Naive thymus-derived CD4-positive, alpha-beta T cell (primary cell): ENCODE measurements around the gene THRA. TPM values are rescaled to one million over a fixed set of nuclear protein-coding genes. Genes with fewer than 3 reads are reported as not detected.

Experiments used
- ATAC-seq: fragments of 150-1000 bp; cut with Tn5 transposase; 2 replicates; pipeline ENCODE4 v1.10.0; 2021; ENCODE audit warnings: mild to moderate bottlenecking, moderate library complexity
- CTCF ChIA-PET: fragments of 350-600 bp; sonication (Branson Sonifier 250); formaldehyde crosslinking; loops from one replicate; lab custom pipeline; 2021; ENCODE audit warnings: antibody characterized with exemption; lab: Charles Lee
- POLR2A ChIA-PET: fragments of 350-600 bp; sonication (Branson Sonifier 250); formaldehyde crosslinking; loops from one replicate; lab custom pipeline; 2021; ENCODE audit warnings: antibody characterized with exemption, inconsistent platforms; lab: Charles Lee
- DNase-seq, 9 donors: peaks; one replicate each; pipeline versions ENCODE4 v3.0.0 to v3.0.0-alpha.2; 2020 to 2022; ENCODE audit warnings: mixed read lengths in 1 of 9
- H3K27ac ChIP-seq: one replicate; pipeline ENCODE4 v1.7.0; 2013; ENCODE audit warnings: mild to moderate bottlenecking, low read depth, low read length, moderate library complexity
- H3K27me3 ChIP-seq, 2 donors: one replicate each; pipeline ENCODE4 v1.7.0; 2013; ENCODE audit warnings: low read length in 2 of 2, mild to moderate bottlenecking in 2 of 2, moderate library complexity in 2 of 2; ENCODE audit not compliant: control insufficient read depth in 2 of 2, insufficient read depth in 2 of 2
- H3K36me3 ChIP-seq, 3 experiments: 1 replicate in 2 of 3; 2 replicates in 1 of 3; pipeline ENCODE4 v1.7.0; 2013; ENCODE audit warnings: low read length in 3 of 3, mild to moderate bottlenecking in 3 of 3, moderate library complexity in 1 of 3; ENCODE audit not compliant: insufficient read depth in 3 of 3, control insufficient read depth in 2 of 3
- H3K4me1 ChIP-seq, 2 donors: one replicate each; pipeline ENCODE4 v1.7.0; 2013; ENCODE audit warnings: low read length in 2 of 2, mild to moderate bottlenecking in 2 of 2, moderate library complexity in 1 of 2; ENCODE audit not compliant: control insufficient read depth in 2 of 2, insufficient read depth in 2 of 2
- H3K4me3 ChIP-seq: 2 replicates; pipeline ENCODE4 v1.7.0; 2013; ENCODE audit warnings: mild to moderate bottlenecking, low read length
- H3K9me3 ChIP-seq, 3 experiments: 1 replicate in 2 of 3; 2 replicates in 1 of 3; pipeline ENCODE4 v1.7.0; 2013; ENCODE audit warnings: low read length in 3 of 3; ENCODE audit not compliant: control insufficient read depth in 2 of 3
- H3K27ac Mint-ChIP-seq, 9 donors: one replicate each; pipeline ENCODE4 v1.8.0; 2020 to 2022; ENCODE audit warnings: mixed read lengths in 9 of 9, mild to moderate bottlenecking in 8 of 9, moderate library complexity in 5 of 9, inconsistent platforms in 2 of 9
- H3K27me3 Mint-ChIP-seq, 5 donors: one replicate each; pipeline ENCODE4 v1.8.0; 2021 to 2022; ENCODE audit warnings: mixed read lengths in 5 of 5, mild to moderate bottlenecking in 1 of 5
- H3K36me3 Mint-ChIP-seq, 5 donors: one replicate each; pipeline ENCODE4 v1.8.0; 2020 to 2022; ENCODE audit warnings: mixed read lengths in 5 of 5, mild to moderate bottlenecking in 3 of 5, inconsistent platforms in 1 of 5
- H3K4me1 Mint-ChIP-seq, 7 donors: one replicate each; pipeline ENCODE4 v1.8.0; 2020 to 2022; ENCODE audit warnings: mixed read lengths in 7 of 7, mild to moderate bottlenecking in 3 of 7, inconsistent platforms in 1 of 7
- H3K4me3 Mint-ChIP-seq, 10 donors: one replicate each; pipeline ENCODE4 v1.8.0; 2020 to 2022; ENCODE audit warnings: mild to moderate bottlenecking in 10 of 10, mixed read lengths in 10 of 10, moderate library complexity in 6 of 10, inconsistent platforms in 2 of 10
- H3K9me3 Mint-ChIP-seq, 11 donors: one replicate each; pipeline ENCODE4 v1.8.0; 2020 to 2022; ENCODE audit warnings: mixed read lengths in 11 of 11, mild to moderate bottlenecking in 4 of 11, inconsistent platforms in 1 of 11, moderate library complexity in 1 of 11
- intact Hi-C, 2 donors: fragments of 100-400 bp; cut with micrococcal nuclease; formaldehyde crosslinking; loops; one replicate each; pipeline ENCODE4 v1.15.1; 2023
- polyA plus RNA-seq, 2 donors: library from polyadenylated mRNA; unstranded; fragments of 300-500 nt; fragmentation: Illumina TruSeq; gene quantifications; one replicate each; pipeline ENCODE4 v1.2.3, GENCODE V29; 2021
- total RNA-seq, 6 experiments: library from RNA in 5 of 6; stranded (reverse) in 5 of 6; gene quantifications; 1 replicate in 5 of 6; 2 replicates in 1 of 6; pipeline ENCODE4 v1.2.3 and lab custom pipeline; 2021 to 2026

Gene THRA
- total and polyA plus RNA-seq, 7 experiments from 2014 or later, result 3.2 to 55.9 (median 33.5) TPM

- H3K4me1 Mint-ChIP-seq, result peaks cover 77 to 97% (median 92%) of the 10 kb centered on the region in 7 donors
- H3K4me3 Mint-ChIP-seq, result peak overlapping the region in 9 of 10 donors; percentile 63 to 88 (median 75)
- H3K27me3 Mint-ChIP-seq, result peaks cover 0 to 30% (median 0%) of the 10 kb centered on the region in 5 donors
Measured at GRCh38 chr17:40105861-40106759, 43.3 kb downstream of the THRA start.

GRCh38 chr17:40106760-40107521 lies 44.2 kb downstream of the THRA start:
- Histone ChIP-seq H3K4me1 (peaks cover 85 to 91% of the 10 kb centered on the region in 2 donors), H3K27ac (peak overlapping the region; percentile 87), H3K36me3 (no peaks in the 10 kb centered on the region), H3K9me3 (no peaks in the 10 kb centered on the region), H3K4me3 (peak overlapping the region; percentile 3), H3K27me3 (no peaks in the 10 kb centered on the region)
- DNase-seq, result peak in 6 of 9 donors; percentile 58 to 72 (median 62)
- ChIA-PET POLR2A (interaction anchor here (0.6 to 3.5 kb wide), 17 partner anchors 11 to 1583 kb away, joined by 3 to 73 read pairs (median 4); partner anchors contain the start of genes CASC3, MED24, MSL1 and PSMD3), CTCF (interaction anchor here (0.9 to 1.8 kb wide), 8 partner anchors 9 to 43 kb away, joined by 3 to 9 read pairs (median 5); no protein-coding TSS in a partner anchor)
- intact Hi-C loops, result loop anchor here in 1 of 2 donors (10.0 kb wide), 1 partner anchor 498 kb away; no protein-coding TSS in a partner anchor
- H3K4me1 Mint-ChIP-seq, result peaks cover 79 to 97% (median 92%) of the 10 kb centered on the region in 7 donors
- no peak for ATAC-seq
- no peaks in the 10 kb centered on the region for H3K36me3 Mint-ChIP-seq
- H3K4me3 Mint-ChIP-seq, result peak overlapping the region; percentile 46 to 88 (median 76)
- H3K27me3 Mint-ChIP-seq, result peaks cover 0 to 25% (median 0%) of the 10 kb centered on the region in 5 donors
- H3K27ac Mint-ChIP-seq, result peak overlapping the region; percentile 71 to 100 (median 99)
- H3K9me3 Mint-ChIP-seq, result no peaks in the 10 kb centered on the region

More at GRCh38 chr17:40105861-40106759, 43.3 kb downstream of the THRA start:
- no peak for DNase-seq
- POLR2A ChIA-PET, result interaction anchor here (0.6 to 3.5 kb wide), 17 partner anchors 10 to 1584 kb away, joined by 3 to 73 read pairs (median 4); partner anchors contain the start of genes CASC3, MED24, MSL1 and THRA
- CTCF ChIA-PET, result interaction anchor here (0.9 to 1.8 kb wide), 7 partner anchors 9 to 42 kb away, joined by 3 to 9 read pairs (median 5); no protein-coding TSS in a partner anchor
- Mint-ChIP-seq H3K27ac (peak overlapping the region in 8 of 9 donors; percentile 97 to 100 (median 100)), H3K9me3 (no peaks in the 10 kb centered on the region), H3K36me3 (no peaks in the 10 kb centered on the region)
- peak overlapping the region; percentile 87 for H3K27ac ChIP-seq
- ATAC-seq, result no peak
- intact Hi-C loops, result loop anchor here in 1 of 2 donors (10.0 kb wide), 1 partner anchor 499 kb away; no protein-coding TSS in a partner anchor
- no peaks in the 10 kb centered on the region for H3K36me3 ChIP-seq
- H3K4me1 ChIP-seq, result peaks cover 78 to 87% of the 10 kb centered on the region in 2 donors
- no peaks in the 10 kb centered on the region for H3K27me3 ChIP-seq
- H3K9me3 ChIP-seq, result no peaks in the 10 kb centered on the region
- no peak overlapping the region for H3K4me3 ChIP-seq

- no peaks in the 10 kb centered on the region for H3K27me3 ChIP-seq
- ChIA-PET POLR2A (interaction anchor here (0.7 to 3.5 kb wide), 13 partner anchors 12 to 1583 kb away, joined by 3 to 73 read pairs (median 5); partner anchors contain the start of genes CASC3, MSL1 and THRA), CTCF (interaction anchor here (1.0 to 1.8 kb wide), 6 partner anchors 14 to 44 kb away, joined by 3 to 9 read pairs (median 6); no protein-coding TSS in a partner anchor)
- Mint-ChIP-seq H3K4me1 (peaks cover 84 to 99% (median 95%) of the 10 kb centered on the region in 7 donors), H3K36me3 (no peaks in the 10 kb centered on the region), H3K9me3 (no peaks in the 10 kb centered on the region), H3K27me3 (peaks cover 0 to 24% (median 0%) of the 10 kb centered on the region in 5 donors), H3K4me3 (peak overlapping the region; percentile 50 to 88 (median 76)), H3K27ac (peak overlapping the region; percentile 82 to 100 (median 99))
- intact Hi-C loops, result loop anchor here (1.0 to 10.0 kb wide), 3 partner anchors 8 to 497 kb away; no protein-coding TSS in a partner anchor
- H3K4me3 ChIP-seq, result peak overlapping the region; percentile 3
- DNase-seq (peak in 3 of 9 donors; percentile 17 to 51 (median 25)), ATAC-seq (peak; percentile 3)
- peaks cover 92 to 98% of the 10 kb centered on the region in 2 donors for H3K4me1 ChIP-seq
- H3K9me3 ChIP-seq, result no peaks in the 10 kb centered on the region
- no peaks in the 10 kb centered on the region for H3K36me3 ChIP-seq
- peak overlapping the region; percentile 87 for H3K27ac ChIP-seq
Measured at GRCh38 chr17:40107522-40108174, 44.9 kb downstream of the THRA start.

- peaks cover 0 to 24% (median 0%) of the 10 kb centered on the region in 5 donors for H3K27me3 Mint-ChIP-seq
- ATAC-seq (no peak), DNase-seq (no peak)
- H3K36me3 Mint-ChIP-seq, result no peaks in the 10 kb centered on the region
- POLR2A ChIA-PET, result interaction anchor here (0.7 to 9.0 kb wide), 11 partner anchors 11 to 67 kb away, joined by 3 to 291 read pairs (median 8); partner anchors contain the start of genes MSL1, NR1D1 and THRA
- intact Hi-C loops, result loop anchor here (1.0 to 10.0 kb wide), 3 partner anchors 10 to 496 kb away; no protein-coding TSS in a partner anchor
- peak overlapping the region; percentile 87 for H3K27ac ChIP-seq
- no peaks in the 10 kb centered on the region for H3K9me3 Mint-ChIP-seq
- H3K27ac Mint-ChIP-seq, result peak overlapping the region in 8 of 9 donors; percentile 97 to 100 (median 100)
- H3K4me1 Mint-ChIP-seq, result peaks cover 79 to 97% (median 89%) of the 10 kb centered on the region in 7 donors
- peaks cover 89 to 94% of the 10 kb centered on the region in 2 donors for H3K4me1 ChIP-seq
- H3K9me3 ChIP-seq, result no peaks in the 10 kb centered on the region
- no peaks in the 10 kb centered on the region for H3K27me3 ChIP-seq
- no peaks in the 10 kb centered on the region for H3K36me3 ChIP-seq
- H3K4me3 ChIP-seq, result no peak overlapping the region
- H3K4me3 Mint-ChIP-seq, result peak overlapping the region in 7 of 10 donors; percentile 3 to 88 (median 54)
- CTCF ChIA-PET, result interaction anchor here (0.6 to 7.3 kb wide), 7 partner anchors 11 to 82 kb away, joined by 3 to 133 read pairs (median 53); partner anchors contain the start of genes NR1D1 and THRA
Measured at GRCh38 chr17:40108970-40109824, 46.4 kb downstream of the THRA start.
